DOHH2 (cell line): Measurements from ENCODE around the gene KRT82.

Experiments
- H3F3A ChIP-seq: fragments of 200-600 bp; sonication (generic), shearing (Covaris generic); 2 replicates; pipeline ENCODE4 v1.6.0; 2016; ENCODE audit warnings: antibody characterized with exemption, mild to moderate bottlenecking; ENCODE audit not compliant: control insufficient read depth, insufficient read depth
- H3K27ac ChIP-seq: fragments of 200-600 bp; sonication (generic); 2 replicates; pipeline ENCODE4 v1.5.1; 2014; ENCODE audit warnings: low read depth, mild to moderate bottlenecking, low read length, moderate library complexity
- H3K27me3 ChIP-seq: fragments of 200-600 bp; sonication (generic); 2 replicates; pipeline ENCODE4 v1.6.1; 2014; ENCODE audit warnings: mild to moderate bottlenecking, low read length, mixed read lengths; ENCODE audit not compliant: control insufficient read depth
- H3K36me3 ChIP-seq: fragments of 200-600 bp; sonication (generic); 2 replicates; pipeline ENCODE4 v1.6.1; 2014; ENCODE audit warnings: mild to moderate bottlenecking, low read length, moderate library complexity, mixed read lengths; ENCODE audit not compliant: control insufficient read depth
- H3K4me1 ChIP-seq: fragments of 200-600 bp; sonication (generic); 2 replicates; pipeline ENCODE4 v1.6.1; 2014; ENCODE audit warnings: mild to moderate bottlenecking, low read length, mixed read lengths; ENCODE audit not compliant: control insufficient read depth
- H3K4me2 ChIP-seq: fragments of 200-600 bp; sonication (generic); 2 replicates; pipeline ENCODE4 v1.6.0; 2014; ENCODE audit warnings: mild to moderate bottlenecking, low read length, moderate library complexity
- H3K4me3 ChIP-seq: fragments of 200-600 bp; sonication (generic); 2 replicates; pipeline ENCODE4 v1.5.1; 2014; ENCODE audit warnings: mild to moderate bottlenecking, low read length, mixed read lengths
- H3K79me2 ChIP-seq: fragments of 200-600 bp; sonication (generic); 2 replicates; pipeline ENCODE4 v1.6.1; 2014; ENCODE audit warnings: mild to moderate bottlenecking, low read length, mixed read lengths; ENCODE audit not compliant: control insufficient read depth
- H3K9me2 ChIP-seq: fragments of 200-600 bp; sonication (generic); replicated peaks from 2 replicates; pipeline ENCODE4 v1.6.1; 2014; ENCODE audit warnings: mild to moderate bottlenecking, low read length, mixed read lengths; ENCODE audit not compliant: control insufficient read depth
- H3K9me3 ChIP-seq: fragments of 200-600 bp; sonication (generic); 2 replicates; pipeline ENCODE4 v1.6.1; 2014; ENCODE audit warnings: antibody characterized with exemption, low read length, mixed read lengths; ENCODE audit not compliant: control insufficient read depth, insufficient read depth
- H4K20me1 ChIP-seq: fragments of 200-600 bp; sonication (generic); 2 replicates; pipeline ENCODE4 v1.6.0; 2014; ENCODE audit warnings: low read depth, mild to moderate bottlenecking, antibody characterized with exemption, low read length, moderate library complexity; ENCODE audit not compliant: control insufficient read depth, insufficient read depth
- EZH2phosphoT487 ChIP-seq: fragments of 200-600 bp; sonication (generic); IDR thresholded peaks from 2 replicates; pipeline ENCODE4 v1.6.1; 2017; ENCODE audit warnings: borderline replicate concordance, mild to moderate bottlenecking, antibody characterized with exemption, low read length, moderate library complexity, mixed read lengths
- TF ChIP-seq, protein P1 (sequence below): fragments of 200-600 bp; sonication (generic); IDR thresholded peaks from one replicate; pipeline ENCODE4 v1.5.1; 2014; ENCODE audit warnings: antibody characterized with exemption, mild to moderate bottlenecking, low read depth, low read length; ENCODE audit not compliant: poor library complexity, severe bottlenecking

KRT82 gene

DNA sequence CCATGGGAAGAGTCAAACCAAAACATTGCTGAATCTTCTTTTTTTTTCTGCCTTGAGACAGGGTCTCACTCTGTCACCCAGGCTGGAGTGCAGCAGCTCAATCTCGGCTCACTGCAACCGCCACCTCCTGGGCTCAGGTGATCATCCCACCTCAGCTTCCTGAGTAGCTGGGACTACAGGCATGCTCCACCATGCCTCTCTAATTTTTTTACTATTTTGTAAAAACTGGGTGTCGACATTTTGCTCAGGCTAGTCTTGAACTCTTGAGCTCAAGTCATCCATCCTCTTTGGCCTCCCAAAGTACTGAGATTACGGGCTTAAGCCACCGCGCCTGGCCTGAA lies 29.5 kb upstream of the KRT82 start:
- no peaks in the 10 kb centered on the region for H3K4me1 ChIP-seq
- no peaks in the 10 kb centered on the region for H3K9me2 ChIP-seq
- no peak overlapping the region for H3K27ac ChIP-seq
- H4K20me1 ChIP-seq, result no peaks in the 10 kb centered on the region; the same call in 1 of the 2 replicates
- H3K4me2 ChIP-seq, result no peak overlapping the region
- no peaks in the 10 kb centered on the region for H3K9me3 ChIP-seq
- H3K79me2 ChIP-seq, result no peaks in the 10 kb centered on the region
- no peaks in the 10 kb centered on the region for H3K27me3 ChIP-seq
- no peak overlapping the region for H3K4me3 ChIP-seq
- TF ChIP-seq, protein P1, sequence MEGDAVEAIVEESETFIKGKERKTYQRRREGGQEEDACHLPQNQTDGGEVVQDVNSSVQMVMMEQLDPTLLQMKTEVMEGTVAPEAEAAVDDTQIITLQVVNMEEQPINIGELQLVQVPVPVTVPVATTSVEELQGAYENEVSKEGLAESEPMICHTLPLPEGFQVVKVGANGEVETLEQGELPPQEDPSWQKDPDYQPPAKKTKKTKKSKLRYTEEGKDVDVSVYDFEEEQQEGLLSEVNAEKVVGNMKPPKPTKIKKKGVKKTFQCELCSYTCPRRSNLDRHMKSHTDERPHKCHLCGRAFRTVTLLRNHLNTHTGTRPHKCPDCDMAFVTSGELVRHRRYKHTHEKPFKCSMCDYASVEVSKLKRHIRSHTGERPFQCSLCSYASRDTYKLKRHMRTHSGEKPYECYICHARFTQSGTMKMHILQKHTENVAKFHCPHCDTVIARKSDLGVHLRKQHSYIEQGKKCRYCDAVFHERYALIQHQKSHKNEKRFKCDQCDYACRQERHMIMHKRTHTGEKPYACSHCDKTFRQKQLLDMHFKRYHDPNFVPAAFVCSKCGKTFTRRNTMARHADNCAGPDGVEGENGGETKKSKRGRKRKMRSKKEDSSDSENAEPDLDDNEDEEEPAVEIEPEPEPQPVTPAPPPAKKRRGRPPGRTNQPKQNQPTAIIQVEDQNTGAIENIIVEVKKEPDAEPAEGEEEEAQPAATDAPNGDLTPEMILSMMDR, result no peak
- no peak for TF ChIP-seq EZH2phosphoT487
- H3K36me3 ChIP-seq, result no peaks in the 10 kb centered on the region
- no peaks in the 10 kb centered on the region for H3F3A ChIP-seq

DNA sequence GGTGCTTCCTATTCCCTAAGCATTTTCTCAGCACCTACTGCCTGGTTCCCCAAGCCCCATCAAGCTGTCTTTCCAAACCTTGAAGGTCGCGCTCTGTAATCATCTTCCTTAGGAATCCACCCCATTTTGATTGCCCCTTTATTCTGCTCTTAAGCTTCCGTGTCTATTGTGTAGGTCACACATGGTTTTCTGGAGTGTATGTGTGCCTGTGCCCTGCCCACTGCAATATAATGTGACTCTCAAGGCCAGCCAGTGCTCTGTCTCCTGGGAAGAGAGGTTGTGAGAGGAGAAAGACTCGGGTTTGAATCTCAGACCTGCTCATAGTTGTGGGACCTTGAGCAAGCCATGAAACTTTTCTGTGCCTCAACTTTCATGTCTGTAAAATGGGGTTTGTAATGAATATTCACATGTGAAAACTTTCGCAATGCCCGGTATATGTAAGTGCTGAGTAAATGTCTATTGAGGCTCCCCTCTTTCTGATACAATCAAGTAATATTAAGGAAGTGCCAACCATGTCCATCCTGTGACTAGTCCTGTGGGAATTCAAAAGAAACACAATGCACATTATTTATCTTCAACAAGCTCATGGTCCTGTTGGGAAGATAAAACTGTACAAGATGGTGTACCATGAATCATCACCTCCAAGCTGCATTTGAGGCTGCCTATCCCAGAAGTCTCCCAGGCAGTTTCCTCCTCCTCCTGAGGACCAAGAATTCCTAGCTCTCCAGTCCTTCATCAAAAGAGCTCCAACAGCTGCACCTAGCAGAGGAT lies 28.8 kb upstream of the KRT82 start:
- Histone ChIP-seq H3K4me1 (no peaks in the 10 kb centered on the region), H3K4me2 (no peak overlapping the region), H3K79me2 (no peaks in the 10 kb centered on the region)

DNA sequence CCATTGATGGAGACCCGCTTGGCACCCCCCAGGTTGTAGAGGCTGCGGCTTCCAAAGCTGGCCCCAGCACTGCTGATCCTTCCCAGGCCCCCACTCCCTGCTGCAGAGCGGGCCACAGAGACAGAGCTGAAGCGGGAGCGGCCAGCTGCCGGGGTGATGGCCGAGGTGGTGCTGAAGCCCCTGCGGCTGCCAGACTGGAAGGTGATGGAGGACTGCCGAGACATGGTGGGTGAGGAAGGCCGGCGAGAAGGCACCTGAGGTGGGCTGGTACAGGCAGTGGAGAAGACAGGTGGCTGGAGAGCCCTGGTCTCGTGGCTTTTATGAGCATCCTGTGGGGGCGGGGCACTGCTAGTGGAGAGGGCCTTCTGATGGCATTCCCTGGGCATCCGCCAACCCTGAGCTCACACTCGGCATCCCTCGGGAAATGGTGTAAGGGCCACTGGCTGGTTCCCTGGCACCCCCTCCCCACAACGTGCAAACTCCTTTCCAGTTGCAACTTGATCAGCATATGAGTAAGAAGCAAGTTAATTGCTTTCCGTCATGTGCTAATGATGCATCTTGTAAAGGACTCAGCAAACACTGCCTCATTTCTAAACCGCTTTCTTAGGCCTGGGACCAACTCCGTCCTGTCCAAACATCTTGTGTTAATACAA lies 28.1 kb upstream of the KRT82 start, which contains the start of gene KRT75:
Gene KRT75, minus strand, starts transcription at position 291 of the 653 bp plus-strand sequence. Its CDS starts 67 bp downstream, at position 224.
- Histone ChIP-seq H3K4me1 (no peaks in the 10 kb centered on the region), H3K4me3 (no peak within 1 kb of the TSS), H3K27ac (no peak within 1 kb of the TSS), H4K20me1 (no peaks in the 10 kb centered on the region; the same call in 1 of the 2 replicates), H3F3A (no peaks in the 10 kb centered on the region), H3K9me2 (no peaks in the 10 kb centered on the region), H3K36me3 (no peaks in the 10 kb centered on the region), H3K79me2 (no peaks in the 10 kb centered on the region), H3K27me3 (no peaks in the 10 kb centered on the region), H3K9me3 (no peaks in the 10 kb centered on the region), H3K4me2 (no peak within 1 kb of the TSS)
- TF ChIP-seq EZH2phosphoT487, result no peak
- TF ChIP-seq, protein P1, result no peak

More for the DNA sequence above, 28.8 kb upstream of the KRT82 start:
- no peaks in the 10 kb centered on the region for H3K9me3 ChIP-seq
- no peaks in the 10 kb centered on the region; the same call in 1 of the 2 replicates for H4K20me1 ChIP-seq
- TF ChIP-seq, protein P1, result no peak
- no peak for TF ChIP-seq EZH2phosphoT487
- no peaks in the 10 kb centered on the region for H3F3A ChIP-seq
- H3K27ac ChIP-seq, result no peak overlapping the region
- H3K36me3 ChIP-seq, result no peaks in the 10 kb centered on the region
- H3K27me3 ChIP-seq, result no peaks in the 10 kb centered on the region
- no peaks in the 10 kb centered on the region for H3K9me2 ChIP-seq
- H3K4me3 ChIP-seq, result no peak overlapping the region
